AG04450 (cell line): ENCODE measurements around the gene POT1. TPM values are rescaled to one million over a fixed set of nuclear protein-coding genes. Genes with fewer than 3 reads are reported as not detected.
A peak's percentile ranks its signal among the peaks of the same experiment; 100 is the strongest.
"Not testable (repeated sequence)": the region's sequence is repeated elsewhere in the genome, so short reads cannot be mapped to it uniquely, and the experiment has no call there.

ENCODE experiments used
- CTCF ChIA-PET: fragments of 300-600, 350-600 bp; formaldehyde crosslinking; extraction: SDS; loops from one replicate; lab custom pipeline; 2022; ENCODE audit warnings: antibody characterized with exemption, inconsistent platforms; lab: Charles Lee
- POLR2A ChIA-PET: fragments of 350-600 bp; formaldehyde crosslinking; extraction: SDS; loops from one replicate; lab custom pipeline; 2021; ENCODE audit warnings: antibody characterized with exemption, inconsistent platforms; lab: Yijun Ruan, JAX
- DNase-seq: peaks from one replicate; pipeline ENCODE4 v3.0.0-alpha.2; 2011; ENCODE audit warnings: low read depth, low spot score
- H3K27ac ChIP-seq: one replicate; pipeline ENCODE4 v1.5.1; 2012; ENCODE audit warnings: low read depth, low read length, control low read depth
- H3K27me3 ChIP-seq: one replicate; pipeline ENCODE4 v1.6.0; 2012; ENCODE audit warnings: low read length; ENCODE audit not compliant: control insufficient read depth, insufficient read depth
- H3K4me3 ChIP-seq: 2 replicates; pipeline ENCODE4 v1.5.1; 2011; ENCODE audit warnings: mild to moderate bottlenecking, low read depth, low read length, control low read depth
- H3K9me3 ChIP-seq: 2 replicates; pipeline ENCODE4 v1.5.1; 2012; ENCODE audit warnings: low read length; ENCODE audit not compliant: control insufficient read depth, insufficient read depth
- CTCF ChIP-seq: IDR thresholded peaks from 2 replicates; pipeline ENCODE4 v1.5.1; 2011; ENCODE audit warnings: low read depth, low read length, control low read depth, inconsistent platforms
- polyA minus RNA-seq: library from RNA; depleted of rRNA, polyadenylated mRNA; stranded (reverse); fragments of >200 nt; gene quantifications from 2 replicates; pipeline ENCODE4 v1.2.3, GENCODE V29; 2011; rRNA and poly(A)+ RNA removed
- polyA plus RNA-seq: library from polyadenylated mRNA; depleted of rRNA; stranded (reverse); fragments of >200 nt; gene quantifications from 2 replicates; pipeline ENCODE4 v1.2.3, GENCODE V29; 2011; rRNA removed

POT1 gene
- 24.4 and 36.5 TPM in 2 replicates for polyA plus RNA-seq
- 23.6 and 50.9 TPM in 2 replicates for polyA minus RNA-seq

- Histone ChIP-seq H3K27me3 (no peaks in the 10 kb centered on the region), H3K4me3 (peak within 1 kb of the TSS; percentile 85), H3K9me3 (no peaks in the 10 kb centered on the region), H3K27ac (peak within 1 kb of the TSS; percentile 84)
- TF ChIP-seq CTCF, result no peak
- CTCF ChIA-PET, result interaction anchor here (0.5 to 0.8 kb wide), 2 partner anchors 20 to 75 kb away, joined by 3 read pairs; no protein-coding TSS in a partner anchor
- DNase-seq, result peak; percentile 99
- POLR2A ChIA-PET, result interaction anchor here (0.5 to 0.6 kb wide), 2 partner anchors 44 to 470 kb away, joined by 3 to 13 read pairs; no protein-coding TSS in a partner anchor
Observed at GRCh38 chr7:124929467-124930172, at the start of gene POT1. POT1 (minus strand) TSS chr7:124929825; CDS start chr7:124897173, 32,652 bp downstream.

GRCh38 chr7:124975131-124975530 is 45.5 kb upstream of the POT1 start:
- H3K4me3 ChIP-seq, H3K9me3 ChIP-seq, CTCF ChIA-PET, H3K27ac ChIP-seq, DNase-seq, POLR2A ChIA-PET, H3K27me3 ChIP-seq: not testable (repeated sequence)

DNA sequence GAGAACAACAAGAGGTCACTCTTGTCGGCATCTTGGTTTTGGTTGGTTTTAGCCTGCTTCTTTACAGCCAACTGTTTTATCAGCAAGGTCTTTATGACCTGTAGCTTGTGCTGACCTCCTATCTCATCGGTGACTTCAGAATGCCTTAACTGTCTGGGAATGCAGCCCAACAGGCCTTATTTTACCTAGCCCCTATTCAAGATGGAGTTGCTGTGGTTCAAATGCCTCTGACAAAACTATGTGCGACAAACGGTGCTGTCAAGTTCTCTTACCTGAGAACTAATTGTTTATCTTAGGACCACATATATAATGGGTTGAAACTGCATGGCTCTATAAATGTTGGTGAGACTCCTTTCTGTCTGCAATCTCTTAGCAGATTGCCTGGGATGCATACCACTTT is 35.9 kb upstream of the POT1 start:
- TF ChIP-seq CTCF, result no peak
- ChIA-PET CTCF (no interaction called here), POLR2A (no interaction called here)
- Histone ChIP-seq H3K27me3 (peaks cover 2% of the 10 kb centered on the region), H3K4me3 (no peak overlapping the region), H3K9me3 (no peaks in the 10 kb centered on the region), H3K27ac (no peak overlapping the region)
- DNase-seq, result no peak

GRCh38 chr7:124959676-124960075 is 30.1 kb upstream of the POT1 start:
- no peak for DNase-seq
- POLR2A ChIA-PET, result no interaction called here
- CTCF ChIA-PET, result no interaction called here
- Histone ChIP-seq H3K27me3 (peaks cover 2% of the 10 kb centered on the region), H3K27ac (no peak overlapping the region), H3K9me3 (no peaks in the 10 kb centered on the region; the same call in 1 of the 2 replicates), H3K4me3 (no peak overlapping the region)
- no peak for TF ChIP-seq CTCF

GRCh38 chr7:124957952-124958351 is 28.3 kb upstream of the POT1 start:
- CTCF ChIA-PET, H3K27ac ChIP-seq, POLR2A ChIA-PET, H3K9me3 ChIP-seq, DNase-seq, H3K4me3 ChIP-seq, H3K27me3 ChIP-seq: not testable (repeated sequence)

DNA sequence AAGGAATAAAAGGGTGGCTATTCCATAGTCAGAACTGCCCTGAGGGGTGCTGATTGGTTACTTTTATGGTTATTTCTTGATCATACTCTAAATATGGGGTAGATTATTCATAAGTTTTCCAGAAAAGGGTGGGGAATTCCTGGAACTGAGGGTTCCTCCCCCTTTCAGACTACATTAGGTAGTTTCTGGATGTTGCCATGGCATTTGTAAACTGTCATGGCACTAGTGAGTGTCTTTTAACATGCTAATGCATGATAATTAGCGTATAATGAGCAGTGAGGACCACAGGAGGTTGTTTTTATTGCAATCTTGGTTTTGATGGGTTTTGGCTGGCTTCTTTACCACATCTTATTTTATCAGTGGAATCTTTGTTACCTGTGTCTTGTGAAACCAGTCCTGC is 26.5 kb upstream of the POT1 start:
- no peak overlapping the region for H3K27ac ChIP-seq
- no peaks in the 10 kb centered on the region; the same call in 1 of the 2 replicates for H3K9me3 ChIP-seq
- TF ChIP-seq CTCF, result no peak
- no peaks in the 10 kb centered on the region for H3K27me3 ChIP-seq
- no peak overlapping the region for H3K4me3 ChIP-seq
- CTCF ChIA-PET, result no interaction called here
- POLR2A ChIA-PET, result no interaction called here
- no peak for DNase-seq
